HG03025 (cell line): Measurements from ENCODE around the gene ACTR6.

ENCODE experiments used
- ATAC-seq: cut with Tn5 transposase; IDR thresholded peaks from one replicate; pipeline ENCODE4 v1.9.1; 2021; ENCODE audit warnings: mild to moderate bottlenecking, moderate library complexity; ENCODE audit not compliant: unreplicated experiment, low FRiP score

The ACTR6 gene

GRCh38 chr12:100265732-100266584 is 65.3 kb downstream of the ACTR6 start:
- peak; percentile 1 for ATAC-seq

GRCh38 chr12:100266585-100266834 is 65.9 kb downstream of the ACTR6 start:
- peak; percentile 81 for ATAC-seq

DNA sequence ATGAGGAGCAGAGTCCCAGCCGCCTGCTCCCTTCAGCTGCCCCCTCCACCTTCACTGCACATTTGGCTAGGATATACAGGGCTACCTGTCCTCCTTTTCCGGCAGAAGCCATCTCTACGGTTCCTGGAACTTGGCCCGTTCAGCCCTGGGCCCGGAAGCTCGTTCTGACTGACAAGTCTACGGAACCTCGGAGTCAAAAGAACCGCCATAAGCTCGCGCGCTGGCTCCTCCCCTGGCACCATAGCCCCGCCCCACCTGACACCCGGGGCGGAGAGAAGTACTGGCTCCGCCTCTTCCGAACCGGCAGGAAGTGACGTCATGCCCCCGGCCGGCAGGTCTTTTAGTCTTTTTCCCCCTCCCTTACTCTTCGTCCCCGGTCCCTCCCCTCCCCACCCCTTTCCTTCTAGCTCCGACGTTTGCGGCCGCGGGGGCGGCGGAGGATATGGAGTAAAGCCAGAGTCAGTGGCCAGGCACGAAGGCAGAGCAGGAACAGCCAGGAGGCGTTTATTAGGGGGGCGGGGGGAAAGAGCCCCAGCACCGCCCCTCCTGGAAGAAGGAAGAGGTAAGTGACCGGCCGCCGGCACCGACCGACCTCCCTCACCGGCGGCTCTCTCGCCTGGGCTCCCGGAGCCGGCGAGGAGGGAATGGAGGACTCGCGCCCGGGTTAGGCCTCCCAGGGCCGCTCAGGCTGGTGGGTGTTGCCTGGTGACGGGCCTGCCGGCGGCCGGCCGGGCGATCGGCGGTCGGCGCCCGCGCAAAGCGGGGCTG is 66.4 kb downstream of the ACTR6 start, which contains the start of the genes DEPDC4 and SCYL2:
TSS of gene DEPDC4 (minus strand) at position 245 of the 768 bp plus-strand sequence. CDS start at position 242, 3 bp downstream.
TSS of gene SCYL2 (plus strand) at position 343 of the 768 bp plus-strand sequence. CDS start 15,794 bp downstream, outside the sequence.
- ATAC-seq: peak; percentile 93

GRCh38 chr12:100267603-100268281 is 67.1 kb downstream of the ACTR6 start:
- ATAC-seq: peak; percentile 24

- no peak for ATAC-seq
Observed at GRCh38 chr12:100268835-100269564, 68.4 kb downstream of the ACTR6 start.

DNA sequence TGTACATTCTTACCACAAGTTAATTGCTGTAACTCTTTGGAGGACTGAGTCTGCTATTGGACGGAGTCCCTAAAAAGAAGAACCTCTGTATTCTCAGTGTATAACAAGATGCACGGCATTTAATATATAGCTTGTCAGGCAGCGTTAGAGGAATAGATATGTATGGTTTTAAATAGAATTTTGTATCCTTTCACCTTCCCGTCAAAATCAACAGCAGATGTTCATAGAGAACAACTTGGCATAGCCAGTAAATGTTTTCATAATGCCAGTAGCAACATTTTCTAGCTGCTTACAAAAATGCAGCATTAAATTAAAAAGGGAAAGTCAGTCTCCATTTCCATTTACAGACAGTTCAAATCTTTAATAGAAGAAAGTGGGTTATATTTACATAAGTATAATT is 73.2 kb downstream of the ACTR6 start:
- ATAC-seq: no peak
